PC-3 (cell line): ENCODE data around the gene MED12L.

Source experiments
- CTCF ChIP-seq: fragments of 300-600 bp; sonication (generic); conservative IDR thresholded peaks from 2 replicates; pipeline ENCODE4 v1.5.1; 2017; ENCODE audit warnings: antibody characterized with exemption, low read depth, mild to moderate bottlenecking, low read length
- EZH2 ChIP-seq: fragments of 300-600 bp; sonication (generic); IDR thresholded peaks from one replicate; pipeline ENCODE4 v1.6.1; 2017; ENCODE audit warnings: antibody characterized with exemption, mild to moderate bottlenecking, low read length; ENCODE audit not compliant: unreplicated experiment
- EZH2phosphoT487 ChIP-seq: fragments of 300-600 bp; sonication (generic); IDR thresholded peaks from 2 replicates; pipeline ENCODE4 v1.6.1; 2018; ENCODE audit warnings: mild to moderate bottlenecking, antibody characterized with exemption, low read length, borderline replicate concordance

- TF ChIP-seq CTCF (no peak), EZH2 (no peak), EZH2phosphoT487 (no peak)
Measured at GRCh38 chr3:151062611-151063010, 22.9 kb upstream of the MED12L start.
